ENCODE data around the gene VCP.

The VCP gene

GRCh38 chr9:35072461-35073278 is at the start of gene VCP:
TSS of gene VCP (minus strand) at chr9:35072625. CDS start at chr9:35072353, 272 bp downstream.
- peak; percentile 91 to 97 (median 95) for DNase-seq (ENCODE audit: low read depth in 2 of 3, low spot score in 1 of 3)

- DNase-seq (ENCODE audit: low read depth in 2 of 3, low spot score in 1 of 3), result peak; percentile 73 to 92 (median 78)
Observed at GRCh38 chr9:35116898-35117551, 44.6 kb upstream of the VCP start.

- no peak for DNase-seq (ENCODE audit: low read depth in 2 of 3, low spot score in 1 of 3)
Observed at GRCh38 chr9:35116539-35116897, 44.1 kb upstream of the VCP start.

GRCh38 chr9:35115680-35116538 is 43.5 kb upstream of the VCP start, which contains the start of gene ATOSB:
TSS of gene ATOSB (minus strand) at chr9:35115862. CDS start at chr9:35108274, 7,588 bp downstream.
- DNase-seq (ENCODE audit: low read depth in 2 of 3, low spot score in 1 of 3), result peak; percentile 85 to 92 (median 87)

- DNase-seq (ENCODE audit: low read depth in 2 of 3, low spot score in 1 of 3), result peak in 1 of 3 donors; percentile 22
Observed at GRCh38 chr9:35114840-35115628, 42.6 kb upstream of the VCP start.

GRCh38 chr9:35114113-35114839 is 41.9 kb upstream of the VCP start:
- DNase-seq (ENCODE audit: low read depth in 2 of 3, low spot score in 1 of 3), result peak; percentile 56 to 69 (median 59)

GRCh38 chr9:35112257-35113020 is 40.0 kb upstream of the VCP start:
- DNase-seq (ENCODE audit: low read depth in 2 of 3, low spot score in 1 of 3), result no peak

GRCh38 chr9:35111001-35111933 is 38.8 kb upstream of the VCP start:
- DNase-seq (ENCODE audit: low read depth in 2 of 3, low spot score in 1 of 3), result peak; percentile 94 to 97 (median 95)

GRCh38 chr9:35110327-35110761 is 37.9 kb upstream of the VCP start:
- DNase-seq (ENCODE audit: low read depth in 2 of 3, low spot score in 1 of 3), result no peak

- DNase-seq (ENCODE audit: low read depth in 2 of 3, low spot score in 1 of 3), result no peak
Observed at GRCh38 chr9:35108946-35109575, 36.6 kb upstream of the VCP start.

GRCh38 chr9:35108461-35108860 is 36.0 kb upstream of the VCP start:
- no peak for DNase-seq (ENCODE audit: low read depth in 2 of 3, low spot score in 1 of 3)

GRCh38 chr9:35107297-35108290 is 35.2 kb upstream of the VCP start:
- DNase-seq (ENCODE audit: low read depth in 2 of 3, low spot score in 1 of 3), result no peak

GRCh38 chr9:35106343-35106730 is 33.9 kb upstream of the VCP start:
- DNase-seq (ENCODE audit: low read depth in 2 of 3, low spot score in 1 of 3), result no peak

- no peak for DNase-seq (ENCODE audit: low read depth in 2 of 3, low spot score in 1 of 3)
Observed at GRCh38 chr9:35105571-35106342, 33.3 kb upstream of the VCP start.

- no peak for DNase-seq (ENCODE audit: low read depth in 2 of 3, low spot score in 1 of 3)
Observed at GRCh38 chr9:35105126-35105525, 32.7 kb upstream of the VCP start.

- no peak for DNase-seq (ENCODE audit: low read depth in 2 of 3, low spot score in 1 of 3)
Observed at GRCh38 chr9:35104586-35104985, 32.2 kb upstream of the VCP start.

All from stimulated activated CD4-positive, alpha-beta T cell treated with anti-CD3 and anti-CD28 coated beads, Interleukin-12 subunit alpha, Interleukin-12 subunit beta, amount 100 ng/mL, for 48 hours (primary cell).